SKM-1 (cell line): Measurements from ENCODE around the gene TMEM135.
"Not testable (repeated sequence)": the region's sequence is repeated elsewhere in the genome, so short reads cannot be mapped to it uniquely, and the experiment has no call there.

ENCODE experiments used
- DNase-seq: peaks from one replicate; lab custom pipeline; 2025; ENCODE audit not compliant: unreplicated experiment; lab: John Stamatoyannopoulos, UW

Gene TMEM135

DNA sequence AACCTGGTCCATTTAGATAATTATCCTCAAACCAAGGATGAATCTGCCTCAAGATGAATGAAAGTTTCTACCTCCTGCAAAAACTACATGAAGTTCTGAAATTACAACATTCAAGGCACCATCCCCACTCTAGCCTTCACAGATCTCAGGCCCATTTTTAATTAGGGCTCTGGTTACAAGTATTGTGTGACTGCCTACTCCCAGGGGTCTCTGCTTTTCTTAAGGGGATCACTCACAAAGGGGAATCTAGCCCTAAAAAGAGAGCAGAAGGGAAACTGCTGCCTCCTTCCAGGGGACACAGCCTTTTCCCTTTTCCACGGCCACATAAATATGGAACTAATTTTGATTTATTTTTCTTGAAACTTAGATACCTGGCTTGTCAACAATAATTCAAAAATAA is 17.4 kb upstream of the TMEM135 start:
- no peak for DNase-seq

DNA sequence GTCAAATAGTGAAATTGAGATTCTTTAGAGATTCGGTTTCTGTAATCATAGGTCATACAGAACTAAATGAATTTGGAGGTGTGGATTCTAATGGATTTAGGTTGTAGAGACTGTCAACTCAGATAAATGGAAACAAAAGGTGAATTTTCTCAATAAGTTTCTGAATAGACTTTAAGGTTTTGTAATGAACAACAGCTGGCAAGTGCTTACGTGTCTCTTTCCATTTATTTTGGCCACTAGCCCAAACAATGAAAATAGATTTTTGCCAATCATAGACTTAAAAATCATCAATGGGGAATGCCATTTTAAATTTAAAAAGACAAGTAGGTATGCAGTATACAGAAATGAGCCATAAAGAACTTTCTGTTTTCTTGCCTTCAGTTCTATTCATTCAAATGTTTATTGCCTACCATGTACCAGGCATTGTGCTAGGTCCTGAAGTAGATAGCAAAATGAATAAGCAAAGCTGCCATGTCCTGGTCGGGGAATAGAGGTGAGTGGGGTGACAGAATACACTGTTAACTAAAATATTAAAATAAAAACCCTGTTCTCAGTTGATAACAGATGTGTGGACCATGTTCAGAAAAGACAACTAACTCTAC is 16.9 kb upstream of the TMEM135 start:
- no peak for DNase-seq

DNA sequence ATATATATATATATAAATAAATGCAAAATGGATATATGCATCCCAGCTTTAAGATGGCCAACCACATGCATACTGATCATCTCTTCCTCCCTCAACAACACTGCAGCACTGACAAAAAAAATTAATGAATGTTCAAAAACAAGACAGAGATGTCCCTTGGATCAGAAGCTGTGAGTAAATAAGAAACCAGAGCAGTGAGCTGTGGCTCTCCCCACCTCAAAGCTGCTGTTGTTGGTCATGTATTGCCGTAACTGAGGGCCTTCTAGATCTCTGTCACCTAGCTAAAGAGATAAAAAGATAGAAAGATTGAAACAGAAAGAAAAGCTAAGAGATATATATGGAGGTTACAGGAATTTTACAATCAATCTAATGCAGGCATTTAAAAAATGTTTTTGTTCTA is 15.5 kb upstream of the TMEM135 start:
- no peak for DNase-seq

DNA sequence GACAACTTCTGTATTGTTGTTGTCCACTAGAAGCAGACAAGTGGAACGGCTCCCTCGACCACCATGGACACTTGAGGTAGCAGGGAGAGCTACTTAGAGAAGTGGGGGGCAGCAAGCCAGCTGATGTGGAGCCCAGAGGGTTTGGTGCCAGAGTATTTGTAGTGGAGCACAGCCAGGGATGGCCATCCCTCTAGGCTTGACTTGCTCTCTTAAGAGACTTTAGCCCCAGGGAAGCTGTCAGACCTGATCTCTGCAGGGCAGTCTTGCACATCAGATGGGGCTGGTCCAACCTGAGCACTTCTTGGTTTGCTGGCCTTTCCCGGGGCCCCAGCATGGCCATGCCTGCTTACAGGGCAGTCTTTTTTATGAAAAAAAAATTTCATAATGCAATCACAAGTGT is 15.0 kb upstream of the TMEM135 start:
- no peak for DNase-seq

DNA sequence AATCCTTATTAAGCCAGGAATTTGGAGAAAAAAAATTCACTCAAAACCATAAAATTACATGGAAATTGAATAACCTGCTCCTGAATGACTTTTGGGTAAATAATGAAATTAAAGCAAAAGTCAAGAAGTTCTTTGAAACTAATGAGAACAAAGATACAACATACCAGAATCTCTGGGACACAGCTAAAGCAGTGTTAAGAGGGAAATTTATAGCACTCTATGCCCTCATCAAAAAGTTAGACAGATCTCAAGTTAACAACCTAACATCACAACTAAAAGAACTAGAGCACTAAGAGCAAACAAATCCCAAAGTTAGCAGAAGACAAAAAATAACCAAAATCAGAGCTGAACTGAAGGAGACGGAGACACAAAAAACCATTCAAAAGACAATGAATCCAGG is 11.3 kb upstream of the TMEM135 start:
- DNase-seq = not testable (repeated sequence)

DNA sequence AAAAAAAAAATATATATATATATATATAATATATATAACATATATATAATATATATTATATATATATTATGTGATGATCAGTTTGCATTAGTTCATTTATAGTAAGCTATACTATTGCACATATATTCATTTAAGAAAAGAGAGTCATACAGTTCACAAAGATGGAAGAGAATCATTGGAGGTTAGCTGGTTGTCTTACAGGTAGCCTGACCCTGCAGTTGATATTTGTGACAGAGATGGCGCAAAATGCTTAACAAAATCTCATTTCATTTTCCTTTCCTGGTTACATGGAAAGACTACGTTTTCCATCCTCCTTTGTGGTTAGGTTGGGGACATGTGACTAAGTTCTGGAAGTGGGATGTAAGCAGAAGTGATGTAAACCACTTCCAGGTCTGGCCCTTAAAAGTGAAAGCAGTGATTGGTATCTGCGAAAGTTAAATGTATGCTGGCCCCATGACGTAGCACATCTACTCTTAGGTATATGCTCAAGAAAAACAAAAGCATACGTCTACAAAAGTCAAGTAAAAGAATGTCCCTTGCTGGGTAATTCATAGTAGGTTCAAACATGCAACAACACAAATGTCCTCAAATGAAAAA is 7.2 kb upstream of the TMEM135 start:
- DNase-seq = no peak

DNA sequence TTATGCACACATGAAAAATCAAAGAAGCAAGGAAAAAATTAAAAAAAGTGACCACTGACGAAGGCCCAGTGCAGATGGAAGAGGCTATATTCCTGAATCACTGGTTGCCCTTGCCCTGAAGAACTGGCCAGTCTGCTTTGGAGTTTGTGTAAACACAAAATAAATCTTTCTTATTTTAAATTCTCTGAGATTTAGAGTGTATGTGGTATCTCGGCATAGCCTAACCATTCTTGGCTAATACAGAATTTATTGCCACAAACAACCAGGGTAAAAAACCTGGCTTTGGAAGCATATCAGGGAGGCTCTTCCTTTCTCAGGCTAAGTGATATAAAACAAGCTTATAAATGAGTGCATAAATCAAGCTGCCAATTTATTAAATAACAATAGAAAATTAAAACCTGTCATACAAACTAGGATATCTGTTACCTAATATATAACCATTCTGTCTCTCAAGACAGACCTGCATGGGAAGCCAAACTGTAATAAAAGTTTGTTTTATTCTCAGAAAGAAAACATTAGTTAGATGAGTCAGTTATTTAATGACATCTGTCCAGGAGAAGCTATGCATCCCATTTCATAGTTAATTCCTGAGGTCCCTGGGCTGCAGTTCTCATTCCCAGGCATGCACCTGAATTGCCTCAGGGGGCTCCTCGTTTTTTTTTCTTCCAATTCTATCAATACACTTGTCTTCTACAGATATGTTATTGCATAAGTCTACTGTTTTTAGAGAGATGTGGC is 6.1 kb upstream of the TMEM135 start:
- no peak for DNase-seq

DNA sequence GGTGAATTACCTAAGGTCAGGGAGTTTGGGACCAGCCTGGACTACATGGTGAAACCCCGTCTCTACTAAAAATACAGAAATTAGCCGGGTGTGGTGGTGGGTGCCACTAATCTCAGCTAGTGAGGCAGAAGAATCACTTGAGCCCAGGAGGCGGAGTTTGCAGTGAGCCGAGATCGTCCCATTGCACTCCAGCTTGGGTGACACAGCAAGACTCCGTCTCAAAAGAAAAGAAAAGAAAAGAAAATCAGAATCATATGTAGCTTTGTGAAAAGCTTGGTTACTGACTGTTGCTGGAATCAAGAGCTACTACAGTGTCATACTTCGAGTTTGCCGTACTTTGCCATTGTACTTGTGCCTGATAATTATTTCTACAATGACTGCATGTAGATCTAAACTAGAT is 4.2 kb upstream of the TMEM135 start:
- no peak for DNase-seq

DNA sequence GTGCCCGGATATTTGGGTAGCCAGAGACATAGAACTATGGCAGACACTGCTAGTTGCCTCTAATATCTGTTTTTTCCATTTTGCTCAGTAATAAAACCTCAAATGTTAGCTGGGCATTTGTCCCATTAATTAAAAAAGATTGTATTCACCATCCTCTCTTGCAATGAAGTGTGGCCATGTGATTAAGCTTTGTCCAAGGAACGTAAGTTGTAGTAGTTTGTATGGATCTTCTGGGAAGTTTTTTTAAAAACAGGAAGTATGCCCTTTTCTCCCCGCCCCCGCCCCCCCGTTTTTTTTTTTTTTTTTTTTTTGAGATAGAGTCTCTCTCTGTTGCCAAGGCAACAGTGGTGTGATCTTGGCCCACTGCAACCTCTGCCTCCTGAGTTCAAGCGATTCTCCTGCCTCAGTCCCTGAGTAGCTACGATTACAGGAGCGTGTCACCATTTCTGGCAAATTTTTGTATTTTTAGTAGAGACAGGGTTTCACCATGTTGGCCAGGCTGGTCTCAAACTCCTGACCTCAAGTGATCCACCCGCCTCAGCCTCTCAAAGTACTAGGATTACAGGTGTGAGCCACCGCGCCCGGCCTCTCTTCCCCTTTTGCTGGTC is 1.7 kb upstream of the TMEM135 start:
- no peak for DNase-seq

DNA sequence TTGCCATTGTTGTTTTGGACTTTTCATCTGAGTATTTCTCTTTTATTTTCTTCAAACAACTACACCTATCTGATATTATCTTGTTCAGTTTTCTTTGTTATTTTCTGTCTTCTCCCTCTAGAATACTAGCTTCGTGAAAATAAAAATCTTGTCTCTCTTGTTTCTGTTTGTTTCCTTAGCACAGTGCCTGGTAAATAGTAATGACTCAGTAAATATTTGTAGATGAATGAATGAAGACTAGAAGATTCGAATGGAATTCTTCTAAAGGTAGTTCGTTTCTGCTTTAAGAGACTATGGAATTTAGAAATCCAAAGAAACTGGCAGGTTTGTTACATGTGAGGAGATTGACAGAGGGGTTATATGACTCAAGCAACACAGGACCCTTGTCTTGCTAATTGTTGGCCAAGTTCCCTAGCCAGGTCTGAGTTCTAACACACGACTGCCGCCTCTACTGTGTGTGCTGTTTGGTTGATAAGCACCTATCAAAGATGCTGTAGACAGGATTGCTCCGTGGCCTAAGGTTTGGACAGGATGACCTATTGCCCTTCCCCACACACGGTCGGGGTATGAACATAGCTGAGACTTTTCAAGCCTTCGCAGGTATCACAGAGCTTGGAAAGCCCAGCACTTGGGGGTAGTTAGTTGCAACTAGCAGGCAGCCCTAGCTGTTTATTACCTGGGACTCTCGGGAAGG is 831 bp upstream of the TMEM135 start:
- DNase-seq = no peak

DNA sequence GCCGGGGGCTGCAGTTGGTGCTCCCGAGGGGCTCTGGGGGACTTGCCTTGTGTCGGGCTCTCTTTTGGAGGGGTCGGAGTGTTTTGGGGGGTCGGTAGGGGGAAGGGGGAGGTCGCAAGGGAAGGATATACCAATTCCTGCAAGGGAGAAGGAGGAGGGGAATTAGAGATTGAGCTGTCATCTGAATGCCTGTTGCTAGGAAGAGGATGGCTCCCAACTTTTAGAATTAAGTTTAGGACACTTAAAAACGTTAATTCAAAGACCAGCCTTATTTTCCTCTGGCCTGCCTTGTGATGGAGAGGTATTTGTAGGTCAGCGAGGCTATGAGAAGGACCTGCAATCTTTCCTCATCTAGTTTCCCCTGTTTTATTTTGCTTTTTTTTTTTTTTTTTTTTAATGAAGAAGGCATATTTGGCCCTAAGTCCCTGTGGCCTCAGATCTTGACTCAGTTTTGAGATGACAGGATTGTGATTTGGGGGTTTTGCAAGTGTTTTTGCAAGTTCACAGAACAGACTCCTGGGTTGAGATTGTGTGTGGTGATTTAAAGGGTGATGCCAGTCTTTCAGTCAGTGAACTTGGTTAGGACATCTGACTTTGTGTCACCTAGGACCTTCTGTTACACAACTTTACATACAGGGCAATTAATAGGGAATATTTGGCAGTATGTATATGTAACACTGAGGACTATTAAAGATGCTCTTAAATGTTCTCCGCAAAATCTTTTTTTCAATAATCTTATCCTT is 672 bp downstream of the TMEM135 start:
- DNase-seq = no peak

DNA sequence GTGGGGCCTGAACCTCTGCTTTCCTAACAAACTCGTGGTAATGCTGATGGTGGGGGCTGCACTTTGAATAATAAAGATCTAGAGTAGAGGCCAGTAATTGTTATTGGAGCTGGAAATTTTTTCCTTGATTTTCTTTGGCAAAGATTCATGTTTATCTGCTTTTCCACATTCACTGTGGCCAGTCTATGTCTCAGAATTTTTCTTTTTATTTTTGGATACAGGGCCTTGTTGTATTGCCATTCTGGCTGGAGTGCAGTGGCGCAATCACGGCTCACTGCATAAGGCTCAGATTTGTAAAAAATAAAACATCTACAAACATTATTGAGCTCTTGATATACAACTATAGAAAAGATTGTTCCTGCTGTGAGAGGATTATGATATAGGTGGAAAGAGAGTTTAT is 1.6 kb downstream of the TMEM135 start:
- DNase-seq = no peak

DNA sequence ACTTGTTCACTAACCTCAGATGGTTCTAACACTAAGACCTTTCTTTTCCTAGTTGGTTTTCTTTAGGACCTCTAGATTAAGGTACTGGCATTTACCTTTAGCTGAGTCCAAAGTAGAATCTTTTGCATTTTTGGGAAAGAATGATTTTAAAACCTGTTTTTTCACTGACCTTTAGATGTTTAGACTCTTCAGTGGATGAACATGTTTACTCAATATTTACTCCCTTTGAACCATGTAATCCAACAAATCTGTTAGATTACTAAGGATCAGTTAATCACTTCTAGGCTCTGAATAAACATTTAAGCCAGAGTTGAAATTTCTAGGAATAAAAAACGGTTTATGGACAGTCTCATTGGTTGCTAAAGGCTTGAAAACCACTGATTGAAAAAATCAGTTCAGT is 6.2 kb downstream of the TMEM135 start:
- no peak for DNase-seq

DNA sequence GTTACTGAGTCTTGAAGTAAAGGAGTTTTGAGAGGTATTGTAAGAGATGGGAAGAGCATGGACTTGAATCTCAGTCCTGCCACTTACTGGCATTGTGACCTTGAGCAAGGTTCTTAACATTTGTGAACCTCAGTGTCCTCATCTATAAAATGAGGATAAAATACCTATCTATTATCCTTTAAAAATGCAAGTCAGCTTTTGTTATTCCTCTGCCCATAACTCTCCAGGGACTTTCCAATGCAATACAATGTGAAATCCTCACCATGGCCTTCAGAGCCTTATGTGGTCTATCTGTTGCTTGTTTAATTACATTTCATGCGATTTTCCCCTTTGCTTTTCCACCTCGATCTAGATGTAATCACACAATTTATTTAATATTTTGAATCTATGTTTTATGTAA is 9.1 kb downstream of the TMEM135 start:
- no peak for DNase-seq

DNA sequence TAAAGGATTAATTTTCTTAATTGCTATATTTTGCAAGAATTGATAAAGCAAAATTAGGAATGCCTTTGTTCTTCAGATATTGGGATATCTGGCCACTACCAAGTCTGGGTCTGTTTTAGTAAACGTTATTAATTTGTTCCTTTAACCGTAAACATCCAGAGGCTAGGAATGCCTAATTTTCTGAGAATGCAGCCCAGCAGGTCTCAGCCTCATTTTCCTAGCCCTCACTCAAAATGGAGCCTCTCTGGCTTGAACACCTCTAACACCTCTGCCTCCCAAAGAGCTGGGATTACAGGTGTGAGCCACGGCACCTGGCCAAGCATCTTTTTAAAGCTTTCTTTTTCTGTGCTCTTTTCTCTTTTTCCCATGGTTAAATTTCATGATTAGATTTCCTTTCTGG is 18.4 kb downstream of the TMEM135 start:
- DNase-seq = no peak

DNA sequence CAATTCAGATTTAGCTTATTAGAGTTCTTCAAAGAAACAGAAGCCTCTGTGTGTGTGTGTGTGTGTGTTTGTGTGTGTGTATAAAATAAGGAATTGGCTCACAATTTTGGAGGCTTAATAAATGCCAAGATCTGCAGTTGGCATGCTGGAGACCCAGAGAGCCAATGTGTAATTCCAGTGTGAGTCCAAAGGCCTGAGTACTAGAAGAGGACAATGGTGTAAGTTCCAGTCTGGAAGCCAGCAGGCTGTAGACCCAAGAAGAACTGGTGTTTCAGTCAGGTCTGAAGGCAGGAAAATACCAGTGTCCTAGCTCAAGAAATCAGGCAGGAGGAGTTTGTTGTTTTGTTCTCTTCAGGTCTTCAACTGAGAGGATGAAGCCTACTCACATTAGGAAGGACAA is 20.0 kb downstream of the TMEM135 start:
- no peak for DNase-seq

DNA sequence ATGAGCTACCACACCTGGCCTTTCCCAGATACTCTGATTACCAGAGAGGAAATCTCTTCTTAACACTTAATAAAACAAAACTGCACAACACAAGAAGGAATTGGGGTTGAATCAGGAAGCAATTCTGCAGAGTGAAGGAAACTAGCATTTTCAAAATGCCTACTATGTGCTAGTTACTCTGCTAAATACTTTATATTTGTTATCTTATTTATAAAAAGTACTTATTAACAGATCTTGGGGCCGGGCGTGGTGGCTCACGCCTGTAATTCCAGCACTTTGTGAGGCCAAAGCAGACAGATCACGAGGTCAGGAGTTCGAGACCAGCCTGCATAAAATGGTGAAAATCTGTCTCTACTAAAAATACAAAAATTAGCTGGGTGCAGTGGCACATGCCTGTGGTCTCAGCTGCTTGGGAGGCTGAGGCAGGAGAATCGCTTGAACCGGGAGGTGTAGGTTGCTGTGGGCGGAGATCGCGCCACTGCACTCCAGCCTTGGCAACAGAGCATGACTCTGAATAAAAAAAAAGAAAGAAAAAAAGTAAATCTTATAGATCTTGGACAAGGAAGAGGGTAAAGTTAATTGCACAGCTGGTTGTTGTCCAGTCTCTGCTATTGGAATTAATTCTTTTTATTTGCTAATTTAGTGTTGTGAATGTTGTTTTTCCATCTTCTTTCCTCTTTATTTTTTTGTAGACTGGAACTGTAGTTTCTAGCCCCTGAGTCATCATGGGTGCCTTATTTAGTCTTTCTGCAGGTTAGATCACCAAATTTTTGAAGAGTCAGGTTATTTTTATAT is 22.1 kb downstream of the TMEM135 start:
- DNase-seq = no peak

DNA sequence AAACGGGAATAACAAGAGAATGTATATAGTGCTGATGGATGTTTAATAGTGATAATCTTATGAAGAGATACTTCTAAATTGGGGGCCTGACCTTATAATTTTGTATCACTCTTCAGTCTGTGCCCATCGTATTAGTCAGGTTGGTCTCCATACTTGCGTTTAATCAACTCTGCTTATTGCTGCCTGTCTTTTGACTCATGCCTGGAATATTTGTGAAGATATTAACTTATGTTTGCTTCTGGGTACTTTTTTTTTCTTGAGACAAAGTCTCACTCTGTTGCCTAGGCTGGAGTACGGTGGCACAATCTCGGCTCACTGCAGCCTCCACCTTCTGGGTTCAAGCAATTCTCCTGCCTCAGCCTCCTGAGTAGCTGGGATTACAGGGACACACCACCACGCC is 24.0 kb downstream of the TMEM135 start:
- no peak for DNase-seq

DNA sequence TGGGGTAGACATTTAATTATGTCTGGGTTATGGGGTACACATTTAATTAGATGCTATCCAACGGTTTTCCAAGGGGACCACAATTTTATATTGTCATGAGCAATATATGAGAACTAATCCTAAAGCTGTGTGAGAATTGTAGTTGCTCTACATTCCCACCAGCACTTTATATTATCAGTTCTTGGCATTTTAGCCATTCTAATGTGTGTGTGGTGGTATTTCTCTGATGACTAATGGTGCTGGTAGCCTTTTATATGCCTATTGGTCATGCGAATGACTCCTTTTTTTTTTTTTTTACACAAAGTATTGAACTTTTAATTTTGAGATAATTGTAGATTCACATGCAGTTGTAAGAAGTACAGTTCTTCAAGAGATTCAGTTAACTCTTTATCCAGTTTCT is 26.2 kb downstream of the TMEM135 start:
- DNase-seq = no peak

DNA sequence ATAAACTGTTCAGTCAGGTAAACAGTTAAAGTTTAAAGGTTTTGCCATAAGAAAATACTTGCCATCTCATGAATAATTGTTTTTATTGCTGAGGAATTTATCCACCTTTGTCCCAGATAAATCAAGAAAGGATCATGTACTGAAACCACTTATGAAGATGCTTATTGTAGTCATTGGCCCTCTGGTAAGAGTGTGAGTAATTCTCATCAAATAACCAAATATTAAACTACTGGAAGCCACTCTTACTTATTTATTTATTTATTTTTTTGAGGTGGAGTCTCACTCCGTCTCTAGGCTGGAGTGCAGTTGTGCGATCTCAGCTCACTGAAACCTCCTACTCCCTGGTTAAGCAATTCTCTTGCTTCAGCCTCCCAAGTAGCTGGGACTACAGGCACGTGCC is 35.1 kb downstream of the TMEM135 start:
- no peak for DNase-seq
